Activated CD4-positive, alpha-beta memory T cell treated with anti-CD3 and anti-CD28 coated beads for 36 hours (primary cell): ENCODE results near the gene GALNT2. TPM values are rescaled to one million over a fixed set of nuclear protein-coding genes. Genes with fewer than 3 reads are reported as not detected.

Experiments used
- CTCF ChIA-PET: fragments of 350-600 bp; sonication (Branson Sonifier 250); formaldehyde crosslinking; loops from one replicate; lab custom pipeline; 2021; ENCODE audit warnings: antibody characterized with exemption, inconsistent platforms; lab: Charles Lee
- POLR2A ChIA-PET: fragments of 350-600 bp; sonication (Branson Sonifier 250); formaldehyde crosslinking; loops from one replicate; lab custom pipeline; 2021; ENCODE audit warnings: antibody characterized with exemption; lab: Charles Lee
- DNase-seq: peaks from one replicate; pipeline ENCODE4 v3.0.0-alpha.2; 2020
- H3K27ac Mint-ChIP-seq: one replicate; pipeline ENCODE4 v1.8.0; 2021; ENCODE audit warnings: mixed read lengths
- H3K27me3 Mint-ChIP-seq: one replicate; pipeline ENCODE4 v1.8.0; 2021; ENCODE audit warnings: mixed read lengths
- H3K36me3 Mint-ChIP-seq: one replicate; pipeline ENCODE4 v1.8.0; 2021; ENCODE audit warnings: mixed read lengths
- H3K4me1 Mint-ChIP-seq: one replicate; pipeline ENCODE4 v1.8.0; 2021; ENCODE audit warnings: low read depth, mixed read lengths
- H3K4me3 Mint-ChIP-seq: one replicate; pipeline ENCODE4 v1.8.0; 2021; ENCODE audit warnings: mild to moderate bottlenecking, mixed read lengths
- H3K9me3 Mint-ChIP-seq: one replicate; pipeline ENCODE4 v1.8.0; 2021; ENCODE audit warnings: mixed read lengths
- intact Hi-C: fragments of 100-400 bp; cut with micrococcal nuclease; formaldehyde crosslinking; loops from one replicate; pipeline ENCODE4 v1.15.1; 2023
- total RNA-seq, 2 experiments: library from RNA; stranded (reverse); gene quantifications; one replicate each; pipeline ENCODE4 v1.2.3, GENCODE V29; 2021

The GALNT2 gene
- total RNA-seq, 2 experiments from 2014 or later: 49.5 to 51.0 TPM

DNA sequence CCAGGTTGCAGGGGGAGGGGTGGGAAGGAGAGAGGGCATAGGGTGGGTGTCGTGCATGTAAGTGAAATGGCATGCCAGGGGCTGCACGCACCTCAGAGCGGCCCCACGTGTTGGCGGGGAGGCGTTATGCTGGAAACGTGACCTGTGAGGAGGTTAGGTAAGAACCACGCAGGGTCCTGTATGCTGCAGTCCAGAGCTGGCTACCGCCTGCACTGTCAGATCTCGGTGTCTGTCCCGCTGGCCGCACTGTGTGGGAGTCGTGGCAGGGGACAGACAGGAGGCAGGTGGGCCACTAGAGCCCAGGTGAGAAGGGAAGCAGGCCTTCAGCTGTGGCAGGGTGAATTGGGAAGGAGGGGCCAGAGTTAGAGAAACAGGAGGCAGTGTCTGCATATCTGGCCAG is 79.7 kb downstream of the GALNT2 start:
- H3K36me3 Mint-ChIP-seq: peaks cover 1% of the 10 kb centered on the region
- H3K27ac Mint-ChIP-seq: no peak overlapping the region
- CTCF ChIA-PET: no interaction called here
- no peaks in the 10 kb centered on the region for H3K9me3 Mint-ChIP-seq
- intact Hi-C loops: no loop called here
- H3K27me3 Mint-ChIP-seq: no peaks in the 10 kb centered on the region
- peaks cover 22% of the 10 kb centered on the region for H3K4me1 Mint-ChIP-seq
- no peak for DNase-seq
- POLR2A ChIA-PET: no interaction called here
- H3K4me3 Mint-ChIP-seq: no peak overlapping the region

DNA sequence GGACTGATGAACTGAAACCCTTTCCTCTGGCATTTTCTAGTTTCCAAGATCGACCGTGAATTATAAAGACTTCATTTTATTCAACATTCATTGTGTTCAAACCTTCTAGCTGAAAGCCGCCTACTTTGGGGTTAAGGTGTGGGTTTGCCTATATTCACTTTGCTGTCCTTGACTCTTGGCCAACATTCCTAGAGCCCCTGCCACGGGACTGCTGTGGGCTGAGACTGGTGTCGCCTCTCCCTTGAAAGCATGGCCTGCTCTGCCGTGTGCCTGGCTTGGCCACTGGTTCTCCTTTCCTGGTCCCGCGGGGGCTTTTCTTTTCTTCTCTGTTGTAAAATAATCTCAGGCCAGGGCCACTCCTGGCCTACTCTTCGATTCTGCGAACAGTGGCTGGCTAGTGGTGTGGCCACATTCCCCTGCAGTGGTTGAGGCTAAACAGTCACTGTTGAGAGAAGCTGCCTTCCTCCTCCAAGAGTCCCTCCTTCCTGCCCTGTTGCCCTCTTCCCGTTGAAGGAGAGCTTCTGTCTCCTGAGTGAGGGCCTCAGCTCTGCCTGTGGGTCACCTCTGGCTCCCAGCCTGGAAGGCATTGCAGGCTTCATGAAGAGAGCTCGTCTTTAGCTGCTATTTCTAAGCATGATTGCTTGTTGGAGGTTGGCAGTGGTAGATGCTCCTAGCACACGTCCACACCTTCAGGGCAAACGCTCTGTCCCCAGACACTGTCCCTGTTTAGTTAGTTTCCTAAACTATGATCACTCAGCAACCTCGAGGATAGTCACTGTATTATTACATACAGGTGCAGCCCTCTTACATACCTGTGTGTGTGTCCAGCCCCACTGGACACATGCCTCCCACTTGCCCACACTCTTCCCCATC is 80.5 kb downstream of the GALNT2 start:
- Mint-ChIP-seq H3K4me3 (no peak overlapping the region), H3K27ac (no peak overlapping the region), H3K4me1 (peaks cover 20% of the 10 kb centered on the region), H3K27me3 (no peaks in the 10 kb centered on the region), H3K9me3 (no peaks in the 10 kb centered on the region), H3K36me3 (peaks cover 1% of the 10 kb centered on the region)
- POLR2A ChIA-PET: no interaction called here
- CTCF ChIA-PET: interaction anchor here (0.5 kb wide), 1 partner anchor 100 kb away, joined by 3 read pairs; no protein-coding TSS in a partner anchor
- no peak for DNase-seq
- intact Hi-C loops: no loop called here

DNA sequence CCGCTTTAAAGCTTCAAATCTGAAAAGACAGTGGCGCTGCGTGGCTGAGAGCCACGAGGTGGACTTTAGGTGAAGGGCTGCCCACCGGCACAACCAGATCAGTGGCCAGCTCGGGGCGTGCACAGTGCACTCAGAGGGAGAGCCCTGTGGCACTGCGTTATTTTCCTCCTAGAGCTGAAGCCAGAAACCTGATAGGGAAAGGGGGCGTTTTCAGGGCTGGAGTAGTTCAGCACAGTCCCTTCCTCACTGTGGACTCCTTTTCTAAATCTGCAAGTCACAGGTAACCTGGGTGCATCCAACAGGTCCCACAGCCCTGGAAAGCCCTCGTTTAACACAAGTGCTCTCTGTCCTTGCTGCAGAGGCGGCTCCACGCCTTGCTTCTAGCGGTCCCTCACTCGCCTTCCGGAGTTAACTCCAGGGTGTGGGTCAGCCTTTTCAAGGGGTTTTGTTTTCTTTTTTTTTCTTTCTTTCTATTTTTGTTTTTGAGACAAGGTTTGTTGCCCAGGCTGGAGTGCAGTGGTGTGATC is 81.2 kb downstream of the GALNT2 start:
- POLR2A ChIA-PET: no interaction called here
- DNase-seq: no peak
- no peaks in the 10 kb centered on the region for H3K9me3 Mint-ChIP-seq
- H3K27me3 Mint-ChIP-seq: no peaks in the 10 kb centered on the region
- peaks cover 1% of the 10 kb centered on the region for H3K36me3 Mint-ChIP-seq
- H3K4me1 Mint-ChIP-seq: peaks cover 17% of the 10 kb centered on the region
- CTCF ChIA-PET: interaction anchor here (0.5 kb wide), 1 partner anchor 99 kb away, joined by 3 read pairs; no protein-coding TSS in a partner anchor
- H3K27ac Mint-ChIP-seq: no peak overlapping the region
- H3K4me3 Mint-ChIP-seq: no peak overlapping the region
- intact Hi-C loops: no loop called here

DNA sequence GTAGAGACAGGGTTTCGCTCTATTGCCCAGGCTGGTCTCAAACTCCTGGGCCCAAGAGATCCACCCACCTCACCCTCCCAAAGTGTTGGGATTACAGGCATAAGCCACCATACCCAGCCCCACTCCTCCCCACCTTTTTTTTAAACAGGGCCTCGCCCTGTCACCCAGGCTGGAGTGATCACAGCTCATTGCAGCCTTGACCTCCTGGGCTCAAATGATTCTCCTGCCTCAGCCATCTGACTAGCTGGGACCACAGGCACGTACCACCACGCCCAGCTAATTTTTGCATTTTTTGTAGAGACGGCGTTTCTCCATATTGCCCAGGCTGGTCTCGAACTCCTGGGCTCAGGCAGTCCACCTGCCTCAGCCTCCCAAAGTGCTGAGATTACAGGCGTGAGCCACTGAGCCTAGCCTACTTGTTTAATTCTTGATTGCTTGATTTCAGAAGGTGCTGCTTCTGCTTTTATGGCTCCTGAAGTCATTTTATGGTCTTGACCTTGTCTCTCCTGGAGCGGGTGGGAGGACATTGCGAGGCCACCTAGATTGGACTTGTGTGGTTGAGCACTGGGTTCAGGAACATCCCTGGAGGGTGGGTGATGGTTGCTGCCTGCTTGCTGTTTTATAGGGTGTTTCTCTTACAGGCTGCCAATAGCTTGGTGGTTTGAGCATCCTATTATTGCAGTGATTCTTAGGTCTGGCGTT is 81.9 kb downstream of the GALNT2 start:
- CTCF ChIA-PET: no interaction called here
- peaks cover 1% of the 10 kb centered on the region for H3K36me3 Mint-ChIP-seq
- DNase-seq: no peak
- peaks cover 22% of the 10 kb centered on the region for H3K4me1 Mint-ChIP-seq
- no peaks in the 10 kb centered on the region for H3K9me3 Mint-ChIP-seq
- intact Hi-C loops: no loop called here
- H3K27ac Mint-ChIP-seq: no peak overlapping the region
- no peak overlapping the region for H3K4me3 Mint-ChIP-seq
- H3K27me3 Mint-ChIP-seq: no peaks in the 10 kb centered on the region
- POLR2A ChIA-PET: no interaction called here

DNA sequence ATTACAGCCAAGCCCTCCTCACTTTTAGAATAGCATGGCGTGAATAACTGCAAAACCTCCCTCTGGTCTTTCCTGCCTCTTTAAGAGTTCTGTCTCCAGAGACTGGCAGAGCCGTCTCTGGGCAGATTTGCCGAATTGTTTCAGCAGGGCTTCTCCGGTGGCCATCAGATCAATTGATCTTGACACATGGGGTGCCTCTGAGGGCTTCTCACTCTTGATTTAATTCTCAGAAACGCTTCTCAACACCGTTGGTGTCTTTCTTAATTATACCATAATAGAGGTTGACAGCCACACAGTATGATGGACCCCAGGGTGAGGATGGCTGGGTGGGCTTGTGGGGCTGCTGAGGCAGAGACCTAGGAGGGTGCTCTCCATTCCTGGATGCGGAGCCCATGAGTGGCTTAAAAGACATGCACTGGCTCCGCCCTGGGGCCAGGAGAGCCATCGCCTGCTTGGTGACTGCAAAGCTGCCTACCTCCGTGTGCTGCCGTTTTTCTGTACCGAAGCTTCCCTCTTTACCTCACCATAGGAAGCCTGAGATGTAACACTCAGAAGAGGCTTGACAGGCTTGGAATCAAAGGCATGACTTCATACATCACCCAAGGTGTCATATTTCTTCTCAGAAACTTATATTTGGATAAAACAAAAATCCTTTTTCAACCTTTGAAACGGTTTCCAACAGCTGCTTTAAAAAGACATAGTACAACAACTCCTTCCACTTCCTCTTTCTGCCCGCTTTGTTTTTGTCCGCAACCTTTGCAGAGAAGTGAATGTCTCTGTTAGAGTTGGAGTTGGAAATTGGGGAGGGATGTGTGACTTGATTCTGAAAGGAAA is 82.9 kb downstream of the GALNT2 start:
- Mint-ChIP-seq H3K27me3 (no peaks in the 10 kb centered on the region), H3K36me3 (peaks cover 1% of the 10 kb centered on the region), H3K4me3 (no peak overlapping the region), H3K4me1 (peaks cover 17% of the 10 kb centered on the region), H3K27ac (no peak overlapping the region), H3K9me3 (no peaks in the 10 kb centered on the region)
- ChIA-PET CTCF (no interaction called here), POLR2A (no interaction called here)
- DNase-seq: no peak
- intact Hi-C loops: no loop called here

DNA sequence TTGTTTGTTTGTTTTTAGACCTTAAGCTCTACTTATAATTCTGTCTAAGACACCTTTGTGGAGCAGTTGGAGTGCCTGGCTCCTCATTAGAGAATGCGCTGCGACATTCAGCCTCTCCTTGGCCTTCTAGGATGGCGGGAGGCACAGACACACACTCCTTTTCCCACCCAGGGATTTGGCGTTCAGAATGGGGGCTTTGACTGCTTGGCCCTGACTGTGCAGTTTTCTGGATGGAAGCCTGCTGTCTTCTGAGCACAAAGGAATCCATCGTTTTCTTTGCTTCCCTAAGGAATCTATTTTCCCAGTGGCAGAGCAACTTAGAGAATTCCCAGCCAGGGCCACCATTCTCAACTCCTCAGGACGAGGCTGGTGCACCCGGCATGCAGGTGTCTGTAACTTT is 83.6 kb downstream of the GALNT2 start:
- Mint-ChIP-seq H3K36me3 (peaks cover 1% of the 10 kb centered on the region), H3K4me1 (peaks cover 15% of the 10 kb centered on the region), H3K27me3 (no peaks in the 10 kb centered on the region), H3K9me3 (no peaks in the 10 kb centered on the region), H3K27ac (no peak overlapping the region), H3K4me3 (no peak overlapping the region)
- DNase-seq: no peak
- ChIA-PET CTCF (no interaction called here), POLR2A (no interaction called here)
- intact Hi-C loops: no loop called here

DNA sequence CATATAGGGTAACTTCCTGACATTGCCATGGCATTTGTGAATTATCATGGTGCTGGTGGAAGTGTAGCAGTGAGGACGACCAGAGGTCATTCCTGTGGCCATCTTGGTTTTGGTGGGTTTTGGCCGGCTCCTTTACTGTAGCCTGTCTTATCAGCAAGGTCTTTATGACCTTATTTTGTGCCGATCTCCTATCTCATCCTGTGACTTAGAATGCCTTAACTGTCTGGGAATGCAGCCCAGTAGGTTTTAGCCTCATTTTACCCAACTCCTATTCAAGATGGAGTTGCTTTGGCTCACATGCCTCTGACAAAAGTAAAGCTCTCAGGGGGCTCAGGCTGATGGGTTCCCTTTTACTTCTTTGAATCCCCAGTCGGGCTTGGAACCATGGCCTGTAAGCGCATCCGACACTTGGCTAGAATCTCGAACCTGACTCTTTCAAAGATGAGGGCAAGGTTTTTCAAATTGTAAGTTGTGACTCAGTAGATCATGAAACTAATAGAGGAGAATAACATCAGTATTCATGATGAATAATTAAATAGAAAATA is 85.0 kb downstream of the GALNT2 start:
- POLR2A ChIA-PET: no interaction called here
- CTCF ChIA-PET: no interaction called here
- no peaks in the 10 kb centered on the region for H3K27me3 Mint-ChIP-seq

DNA sequence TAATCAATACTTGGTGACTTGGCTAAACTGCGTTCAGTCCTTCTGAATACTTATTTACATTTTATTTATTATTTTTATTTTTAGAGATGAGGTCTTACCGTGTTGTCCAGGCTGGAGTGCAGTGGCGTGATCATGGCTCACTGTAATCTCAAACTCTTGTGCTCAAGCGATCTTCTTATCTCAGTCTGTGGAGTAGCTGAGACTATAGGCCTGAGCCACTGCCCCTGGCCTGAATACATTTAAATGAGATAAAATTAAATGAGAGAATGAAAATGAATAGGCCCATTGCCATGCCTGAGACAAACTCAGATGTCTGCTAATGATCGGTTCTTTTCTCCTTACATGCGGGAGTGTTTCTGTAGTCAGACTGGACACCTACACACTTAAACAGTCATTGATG is 86.0 kb downstream of the GALNT2 start:
- Mint-ChIP-seq H3K27me3 (no peaks in the 10 kb centered on the region), H3K4me3 (no peak overlapping the region), H3K9me3 (no peaks in the 10 kb centered on the region), H3K36me3 (peaks cover 1% of the 10 kb centered on the region), H3K27ac (no peak overlapping the region), H3K4me1 (peaks cover 21% of the 10 kb centered on the region)
- ChIA-PET CTCF (no interaction called here), POLR2A (no interaction called here)
- intact Hi-C loops: no loop called here
- no peak for DNase-seq

More for the DNA sequence above, 85.0 kb downstream of the GALNT2 start:
- no peak for DNase-seq
- Mint-ChIP-seq H3K9me3 (no peaks in the 10 kb centered on the region), H3K4me1 (peaks cover 17% of the 10 kb centered on the region), H3K27ac (no peak overlapping the region), H3K4me3 (no peak overlapping the region), H3K36me3 (peaks cover 1% of the 10 kb centered on the region)
- intact Hi-C loops: no loop called here

DNA sequence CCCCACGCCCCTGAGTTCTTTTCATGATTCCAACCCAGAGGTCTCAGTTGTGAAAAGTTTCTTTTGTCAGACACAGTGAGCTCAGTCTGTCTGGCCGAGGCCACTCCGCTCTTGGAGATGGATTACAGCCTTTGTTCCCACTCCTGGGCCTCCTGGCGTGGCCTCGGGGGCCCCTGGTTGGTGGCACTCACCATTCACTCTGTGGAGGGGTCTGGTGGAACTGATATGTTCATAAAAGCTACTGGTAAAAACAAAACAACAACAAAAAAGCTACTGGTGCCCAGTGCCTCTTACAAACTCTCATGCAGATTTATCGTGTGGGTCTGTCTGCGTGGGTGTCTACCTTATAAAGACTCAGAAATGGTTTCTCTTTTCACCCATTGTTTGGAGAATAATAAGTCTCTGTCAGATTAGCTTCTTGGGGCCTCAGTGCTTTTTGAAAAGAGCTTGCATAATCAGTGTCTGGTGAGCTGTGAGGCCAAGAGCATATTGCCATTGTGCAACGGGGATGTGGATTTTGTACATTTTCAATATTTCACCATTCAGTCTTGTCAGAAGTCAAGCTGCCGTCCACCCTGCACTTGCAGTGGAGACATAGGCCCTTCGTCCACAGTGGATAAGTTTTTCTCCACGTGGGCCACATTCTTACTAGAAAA is 86.7 kb downstream of the GALNT2 start:
- no peaks in the 10 kb centered on the region for H3K9me3 Mint-ChIP-seq
- POLR2A ChIA-PET: no interaction called here
- no peak overlapping the region for H3K4me3 Mint-ChIP-seq
- CTCF ChIA-PET: interaction anchor here (1.2 kb wide), 1 partner anchor 14 kb away, joined by 4 read pairs; no protein-coding TSS in a partner anchor
- peaks cover 1% of the 10 kb centered on the region for H3K36me3 Mint-ChIP-seq
- intact Hi-C loops: no loop called here
- no peak for DNase-seq
- peaks cover 22% of the 10 kb centered on the region for H3K4me1 Mint-ChIP-seq
- no peaks in the 10 kb centered on the region for H3K27me3 Mint-ChIP-seq
- no peak overlapping the region for H3K27ac Mint-ChIP-seq

DNA sequence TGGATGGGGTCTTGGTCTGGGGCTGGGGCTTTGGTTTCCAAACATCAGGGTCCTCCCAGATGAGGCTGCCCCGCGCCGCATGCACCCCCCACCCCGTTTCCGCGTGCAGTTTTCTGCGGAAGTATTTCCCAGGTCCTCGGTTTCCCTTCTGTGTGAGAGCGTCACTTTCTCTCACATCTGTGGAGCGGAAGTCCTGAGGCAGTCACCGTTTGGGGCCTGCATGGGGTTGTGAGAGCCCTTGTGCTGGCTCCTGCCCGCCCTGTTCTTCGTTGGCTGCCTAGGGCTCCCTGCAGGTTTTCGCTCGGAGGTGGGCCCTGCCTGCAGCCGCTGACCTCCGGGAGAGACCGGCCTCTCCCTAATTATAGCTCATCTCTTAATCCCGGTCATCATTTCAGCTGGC is 88.0 kb downstream of the GALNT2 start:
- CTCF ChIA-PET: no interaction called here
- Mint-ChIP-seq H3K36me3 (peaks cover 1% of the 10 kb centered on the region), H3K9me3 (no peaks in the 10 kb centered on the region), H3K4me1 (peaks cover 23% of the 10 kb centered on the region), H3K4me3 (no peak overlapping the region), H3K27me3 (no peaks in the 10 kb centered on the region), H3K27ac (no peak overlapping the region)
- no peak for DNase-seq
- POLR2A ChIA-PET: no interaction called here
- intact Hi-C loops: no loop called here

DNA sequence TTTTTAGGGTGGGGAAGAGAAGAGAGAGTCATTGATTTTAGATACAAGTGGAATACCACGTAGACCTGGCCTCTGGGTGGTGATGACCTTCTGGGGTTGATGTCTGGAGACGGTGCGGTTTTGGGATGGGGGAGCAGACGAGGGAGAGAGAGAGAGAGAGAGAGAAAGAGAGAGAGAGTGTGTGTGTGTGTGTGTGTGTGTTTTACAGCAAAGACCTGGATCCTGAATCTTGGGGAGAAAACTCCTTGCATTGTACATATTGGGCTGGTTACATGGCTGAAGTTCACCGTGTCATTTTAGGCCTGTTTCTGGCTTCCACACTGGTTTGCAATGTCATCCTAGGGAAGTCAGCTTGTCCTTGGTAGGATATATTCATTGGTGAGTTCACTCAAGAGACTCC is 89.0 kb downstream of the GALNT2 start:
- intact Hi-C loops: no loop called here
- Mint-ChIP-seq H3K27me3 (no peaks in the 10 kb centered on the region), H3K4me1 (peaks cover 24% of the 10 kb centered on the region), H3K9me3 (no peaks in the 10 kb centered on the region), H3K36me3 (no peaks in the 10 kb centered on the region), H3K27ac (no peak overlapping the region), H3K4me3 (no peak overlapping the region)
- no peak for DNase-seq
- ChIA-PET CTCF (interaction anchor here (0.6 to 1.4 kb wide), 2 partner anchors 10 to 55 kb away, joined by 3 to 7 read pairs; no protein-coding TSS in a partner anchor), POLR2A (no interaction called here)
